GM12878 (cell line): ENCODE data around the gene GALNT18. TPM values are rescaled to one million over a fixed set of nuclear protein-coding genes. Genes with fewer than 3 reads are reported as not detected.

Experiments
- ATAC-seq: fragments of 200-7000 bp; cut with Tn5 transposase; 3 replicates; pipeline ENCODE4 v1.9.1; 2020; ENCODE audit warnings: mild to moderate bottlenecking, moderate library complexity
- BruUV-seq: library from RNA; stranded (reverse); fragments of 400-500 nt; replicated peaks from 2 replicates; lab custom pipeline; 2021; lab: Mats Ljungman, UMichigan
- CTCF ChIA-PET: fragments of 300-600 bp; sonication (Branson Sonifier 250); formaldehyde crosslinking; extraction: SDS; loops from one replicate; lab custom pipeline; 2021; ENCODE audit warnings: inconsistent platforms; lab: Yijun Ruan, JAX
- POLR2A ChIA-PET: fragments of 350-600 bp; formaldehyde crosslinking; extraction: SDS; loops from one replicate; lab custom pipeline; 2021; ENCODE audit warnings: inconsistent platforms; lab: Charles Lee
- RAD21 ChIA-PET: fragments of 300-600 bp; sonication (Branson Sonifier 250); formaldehyde crosslinking; loops from one replicate; lab custom pipeline; 2023; ENCODE audit warnings: antibody characterized with exemption; ENCODE audit not compliant: unreplicated experiment; lab: Charles Lee
- SMC1A ChIA-PET: fragments of 300-600 bp; sonication (Branson Sonifier 250); formaldehyde crosslinking; loops from one replicate; lab custom pipeline; 2023; ENCODE audit not compliant: unreplicated experiment, uncharacterized antibody; lab: Charles Lee
- DNase-seq: peaks from one replicate; pipeline ENCODE4 v3.0.0-alpha.2; 2011; ENCODE audit warnings: low read depth, low spot score
- FAIRE-seq: peaks from 3 replicates; lab custom pipeline; 2011; peaks lifted over from hg19 to GRCh38; lab: Jason Lieb, UNC
- H2AFZ ChIP-seq: 2 replicates; pipeline ENCODE4 v1.6.0; 2011; ENCODE audit warnings: low read depth, low read length, control low read depth; ENCODE audit not compliant: control insufficient read depth
- H3K27ac ChIP-seq: 2 replicates; pipeline ENCODE4 v1.5.1; 2011; ENCODE audit warnings: control low read depth; ENCODE audit not compliant: control insufficient read depth, insufficient read depth
- H3K27me3 ChIP-seq, 2 experiments: replicated peaks in 1 of 2; 2 replicates each; pipeline versions ENCODE4 v1.6.0 to v1.6.1; 2011; ENCODE audit warnings: low read length in 1 of 2; ENCODE audit not compliant: control insufficient read depth in 2 of 2, insufficient read depth in 2 of 2
- H3K36me3 ChIP-seq, 2 experiments: 2 replicates each; pipeline ENCODE4 v1.5.1; 2011; ENCODE audit warnings: low read length in 1 of 2; ENCODE audit not compliant: control insufficient read depth in 2 of 2, insufficient read depth in 2 of 2
- H3K4me1 ChIP-seq: 2 replicates; pipeline ENCODE4 v1.6.1; 2011; ENCODE audit warnings: mild to moderate bottlenecking, low read length, moderate library complexity, mixed read lengths; ENCODE audit not compliant: control insufficient read depth, insufficient read depth
- H3K4me2 ChIP-seq: 2 replicates; pipeline ENCODE4 v1.6.0; 2011; ENCODE audit warnings: control low read depth; ENCODE audit not compliant: control insufficient read depth, insufficient read depth
- H3K4me3 ChIP-seq: fragments of 200-600 bp; sonication (generic); 2 replicates; pipeline ENCODE4 v1.5.1; 2016
- H3K79me2 ChIP-seq: 2 replicates; pipeline ENCODE4 v1.6.0; 2011; ENCODE audit warnings: low read length; ENCODE audit not compliant: control insufficient read depth, insufficient read depth
- H3K9ac ChIP-seq: 2 replicates; pipeline ENCODE4 v1.8.0; 2011; ENCODE audit warnings: low read length, control low read depth, mixed read lengths; ENCODE audit not compliant: control insufficient read depth, insufficient read depth
- H3K9me3 ChIP-seq: replicated peaks from 3 replicates; pipeline ENCODE4 v1.5.1; 2011; ENCODE audit warnings: mild to moderate bottlenecking, low read length; ENCODE audit not compliant: control insufficient read depth, insufficient read depth
- H4K20me1 ChIP-seq: 2 replicates; pipeline ENCODE4 v1.6.0; 2011; ENCODE audit not compliant: control insufficient read depth, insufficient read depth
- CHD2 ChIP-seq: IDR thresholded peaks from 2 replicates; pipeline ENCODE4 v1.6.1; 2011; ENCODE audit warnings: low read depth, low read length, improper control_type of control experiment, borderline replicate concordance
- CREM ChIP-seq: IDR thresholded peaks from 2 replicates; pipeline ENCODE4 v1.6.1; 2014; ENCODE audit warnings: antibody characterized with exemption, low read depth
- ESRRA ChIP-seq: IDR thresholded peaks from 2 replicates; pipeline ENCODE4 v1.6.1; 2012; ENCODE audit warnings: mild to moderate bottlenecking, low read length, improper control_type of control experiment
- ETV6 ChIP-seq, 2 experiments: fragments of 450-650 bp in 1 of 2; IDR thresholded peaks in 1 of 2; conservative IDR thresholded peaks in 1 of 2; 2 replicates each; pipeline ENCODE4 v1.6.1; 2014; ENCODE audit warnings: antibody characterized with exemption in 1 of 2, borderline replicate concordance in 1 of 2, low read depth in 1 of 2, mild to moderate bottlenecking in 1 of 2, moderate library complexity in 1 of 2
- IRF4 ChIP-seq: IDR thresholded peaks from 2 replicates; pipeline ENCODE4 v1.6.1; 2011; ENCODE audit warnings: low read depth, low read length
- JUNB ChIP-seq: IDR thresholded peaks from 2 replicates; pipeline ENCODE4 v1.6.1; 2016; ENCODE audit warnings: antibody characterized with exemption, mild to moderate bottlenecking
- MEF2A ChIP-seq: IDR thresholded peaks from 2 replicates; pipeline ENCODE4 v1.6.1; 2011; ENCODE audit warnings: low read depth, mild to moderate bottlenecking, low read length, moderate library complexity; ENCODE audit not compliant: insufficient read depth
- MEF2B ChIP-seq: fragments of 450-650 bp; IDR thresholded peaks from 2 replicates; pipeline ENCODE4 v1.6.1; 2018; ENCODE audit warnings: mild to moderate bottlenecking, moderate library complexity; ENCODE audit not compliant: partially characterized antibody, poor library complexity, severe bottlenecking
- MTA2 ChIP-seq: fragments of 450-650 bp; IDR thresholded peaks from 2 replicates; pipeline ENCODE4 v1.6.1; 2016; ENCODE audit warnings: low read depth, mild to moderate bottlenecking, moderate library complexity
- NR2C2 ChIP-seq: IDR thresholded peaks from 2 replicates; pipeline ENCODE4 v1.6.1; 2011; ENCODE audit warnings: borderline replicate concordance, low read depth; ENCODE audit not compliant: control insufficient read depth, insufficient read length
- PML ChIP-seq: IDR thresholded peaks from 2 replicates; pipeline ENCODE4 v1.6.1; 2012; ENCODE audit warnings: low read length, inconsistent platforms
- SMAD1 ChIP-seq: fragments of 450-650 bp; IDR thresholded peaks from 2 replicates; pipeline ENCODE4 v1.6.1; 2018; ENCODE audit warnings: mild to moderate bottlenecking, low read depth; ENCODE audit not compliant: partially characterized antibody
- STAT3 ChIP-seq: IDR thresholded peaks from 2 replicates; pipeline ENCODE4 v1.6.1; 2011; ENCODE audit warnings: low read depth, low read length, improper control_type of control experiment
- ZNF274 ChIP-seq: IDR thresholded peaks from one replicate; pipeline ENCODE4 v1.8.0; 2011; ENCODE audit not compliant: insufficient read length, insufficient read depth
- ZNF622 ChIP-seq: fragments of 450-650 bp; IDR thresholded peaks from 2 replicates; pipeline ENCODE4 v1.6.1; 2017; ENCODE audit warnings: mild to moderate bottlenecking, inconsistent platforms
- WGBS: methylation state at CpG from one replicate; pipeline ENCODE4 v1.1.6; 2016; ENCODE audit warnings: low lambda C conversion rate; ENCODE audit not compliant: insufficient replicate concordance, insufficient coverage; ENCODE audit errors: missing lambda C conversion rate; 5-methylcytosine and 5-hydroxymethylcytosine counted together
- in situ Hi-C: fragments of 300-500 bp; cut with MboI; formaldehyde crosslinking; loops from 9 replicates; pipeline ENCODE4 v1.14.3; 2018; ENCODE audit warnings: mixed read lengths
- intact Hi-C: fragments of 100-400 bp; cut with micrococcal nuclease; formaldehyde crosslinking; loops from one replicate; pipeline ENCODE4 v1.14.2; 2022; ENCODE audit not compliant: unreplicated experiment
- polyA plus RNA-seq, 11 experiments: library from polyadenylated mRNA; depleted of rRNA in 4 of 11; unstranded in 6 of 11; stranded (reverse) in 5 of 11; fragments of >200 nt; fragmentation: Nextera tagmentation in 4 of 11; fragmentation: Illumina TruSeq in 1 of 11; extraction: Ambion mirVana in 4 of 11; extraction: Trizol in 1 of 11; gene quantifications; 1 replicate in 1 of 11; 2 replicates in 10 of 11; pipeline versions ENCODE4 v1.2.1 to v1.2.3, GENCODE V29; 2011 to 2016; ENCODE audit warnings: inconsistent platforms in 2 of 11, missing spikeins in 2 of 11, low read depth in 1 of 11
- total RNA-seq, 4 experiments: library from RNA; depleted of rRNA in 3 of 4; stranded (reverse); fragments of >200 nt in 3 of 4; fragmentation: Illumina TruSeq in 1 of 4; extraction: Trizol in 1 of 4; gene quantifications; 2 replicates each; pipeline versions ENCODE4 v1.2.1 to v1.2.3, GENCODE V29; 2013 to 2021
- TF ChIP-seq, protein P1 (sequence below): IDR thresholded peaks from 2 replicates; pipeline ENCODE4 v1.6.1; 2012; ENCODE audit warnings: low read depth, low read length, improper control_type of control experiment
- TF ChIP-seq, protein P2 (sequence below): IDR thresholded peaks from 2 replicates; pipeline ENCODE4 v1.6.1; 2012; ENCODE audit warnings: low read length, inconsistent platforms

The GALNT18 gene
- total and polyA plus RNA-seq, 10 of the 15 experiments (the other 5 are each of a cell fraction or from before 2014, with no cell fraction given), result 1.2 to 14.2 (median 6.3) TPM

GRCh38 chr11:11408436-11409221 is 213.2 kb downstream of the GALNT18 start:
- Histone ChIP-seq H3K9ac (no peak overlapping the region), H3K36me3 (no peaks in the 10 kb centered on the region; a peak in 1 of 4 replicates), H3K9me3 (no peaks in the 10 kb centered on the region), H2AFZ (no peak overlapping the region), H3K4me1 (peaks cover 5% of the 10 kb centered on the region; the same call in 1 of the 2 replicates), H3K27ac (no peak overlapping the region), H3K4me3 (no peak overlapping the region), H3K4me2 (no peak overlapping the region), H4K20me1 (no peaks in the 10 kb centered on the region), H3K79me2 (no peaks in the 10 kb centered on the region), H3K27me3 (no peaks in the 10 kb centered on the region)
- in situ Hi-C loops, result no loop called here
- DNase-seq (no peak), FAIRE-seq (peak; percentile 49), ATAC-seq (no peak)
- RAD21 ChIA-PET, result no interaction called here
- intact Hi-C loops, result no loop called here
- no TSS peak for BruUV-seq
- CTCF ChIA-PET, result no interaction called here
- SMC1A ChIA-PET, result interaction anchor here (1.7 kb wide), 1 partner anchor 379 kb away, joined by 3 read pairs; no protein-coding TSS in a partner anchor
- TF ChIP-seq MTA2 (no peak), ETV6 (conservative IDR thresholded peaks at IDR 0.05 in 1 of 2, IDR thresholded peaks at IDR 0.05 in 1 of 2; ENCODE audit: borderline replicate concordance in 1 of 2, low read depth in 1 of 2) (no peak), ESRRA (no peak)
- 55% methylated on average over 11 of the region's 11 CpGs for WGBS
- POLR2A ChIA-PET, result interaction anchor here (1.0 kb wide), 1 partner anchor 12 kb away, joined by 3 read pairs; no protein-coding TSS in a partner anchor

DNA sequence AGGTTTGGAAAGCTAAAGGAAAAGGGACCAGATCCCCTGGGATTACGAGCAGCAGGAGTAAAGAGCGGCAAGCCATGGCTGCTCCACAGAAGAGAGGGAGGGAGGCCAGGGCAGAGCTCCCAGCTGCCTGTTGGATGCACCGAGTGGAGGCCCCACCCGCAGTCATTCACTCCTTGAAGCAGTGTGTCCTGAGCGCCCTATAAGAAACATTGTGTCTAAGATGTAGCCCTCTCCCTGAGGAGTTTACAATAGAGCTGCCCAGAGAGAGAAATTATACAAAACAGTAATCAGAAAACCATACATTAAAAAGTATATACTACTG is 214.1 kb downstream of the GALNT18 start:
- DNase-seq (no peak), FAIRE-seq (no peak), ATAC-seq (no peak)
- no TSS peak for BruUV-seq
- Histone ChIP-seq H4K20me1 (no peaks in the 10 kb centered on the region), H3K4me2 (no peak overlapping the region), H3K9me3 (no peaks in the 10 kb centered on the region), H3K9ac (no peak overlapping the region), H3K4me1 (peaks cover 5% of the 10 kb centered on the region; the same call in 1 of the 2 replicates), H3K27me3 (no peaks in the 10 kb centered on the region), H3K36me3 (no peaks in the 10 kb centered on the region; a peak in 1 of 4 replicates), H2AFZ (no peak overlapping the region), H3K4me3 (no peak overlapping the region), H3K27ac (no peak overlapping the region), H3K79me2 (no peaks in the 10 kb centered on the region)
- WGBS, result 50% methylated on average over 5 of the region's 5 CpGs
- intact Hi-C loops, result no loop called here
- SMC1A ChIA-PET, result interaction anchor here (1.7 kb wide), 1 partner anchor 380 kb away, joined by 3 read pairs; no protein-coding TSS in a partner anchor
- RAD21 ChIA-PET, result no interaction called here
- POLR2A ChIA-PET, result no interaction called here
- in situ Hi-C loops, result no loop called here
- CTCF ChIA-PET, result interaction anchor here (1.3 kb wide), 1 partner anchor 10 kb away, joined by 3 read pairs; no protein-coding TSS in a partner anchor
- TF ChIP-seq MEF2B, result no peak
- TF ChIP-seq, protein P1, sequence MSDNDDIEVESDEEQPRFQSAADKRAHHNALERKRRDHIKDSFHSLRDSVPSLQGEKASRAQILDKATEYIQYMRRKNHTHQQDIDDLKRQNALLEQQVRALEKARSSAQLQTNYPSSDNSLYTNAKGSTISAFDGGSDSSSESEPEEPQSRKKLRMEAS, result no peak
- TF ChIP-seq ZNF622, result no peak
- no peak for TF ChIP-seq NR2C2
- TF ChIP-seq CREM, result no peak
- no peak for TF ChIP-seq MEF2A
- no peak for TF ChIP-seq SMAD1
- no peak for TF ChIP-seq JUNB
- TF ChIP-seq PML, result no peak
- TF ChIP-seq ZNF274, result no peak
- no peak for TF ChIP-seq IRF4
- TF ChIP-seq CHD2, result no peak
- TF ChIP-seq STAT3, result no peak
- TF ChIP-seq, protein P2, sequence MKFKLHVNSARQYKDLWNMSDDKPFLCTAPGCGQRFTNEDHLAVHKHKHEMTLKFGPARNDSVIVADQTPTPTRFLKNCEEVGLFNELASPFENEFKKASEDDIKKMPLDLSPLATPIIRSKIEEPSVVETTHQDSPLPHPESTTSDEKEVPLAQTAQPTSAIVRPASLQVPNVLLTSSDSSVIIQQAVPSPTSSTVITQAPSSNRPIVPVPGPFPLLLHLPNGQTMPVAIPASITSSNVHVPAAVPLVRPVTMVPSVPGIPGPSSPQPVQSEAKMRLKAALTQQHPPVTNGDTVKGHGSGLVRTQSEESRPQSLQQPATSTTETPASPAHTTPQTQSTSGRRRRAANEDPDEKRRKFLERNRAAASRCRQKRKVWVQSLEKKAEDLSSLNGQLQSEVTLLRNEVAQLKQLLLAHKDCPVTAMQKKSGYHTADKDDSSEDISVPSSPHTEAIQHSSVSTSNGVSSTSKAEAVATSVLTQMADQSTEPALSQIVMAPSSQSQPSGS, result no peak
